Posterior vena cava (tissue), 2 donors: ENCODE results near the gene PPP2R2B. TPM values are rescaled to one million over a fixed set of nuclear protein-coding genes. Genes with fewer than 3 reads are reported as not detected.

Source experiments
- DNase-seq: peaks from one replicate; pipeline ENCODE4 v3.0.0-alpha.2; 2020; ENCODE audit warnings: low spot score
- intact Hi-C, 2 donors: fragments of 100-400 bp; cut with DNase I; formaldehyde crosslinking; loops; one replicate each; pipeline versions ENCODE4 v1.14.1 to v1.14.2; 2022 to 2023
- total RNA-seq, 2 donors: library from RNA; stranded (reverse); fragmentation: NEBNext Ultra II Directional; extraction: Animal tissue kit (Norgen Biotek cat#: 25700); gene quantifications; one replicate each; pipeline ENCODE4 v1.2.1, GENCODE V29; 2021
- donor health status: DM: yes; HTN: yes; CAD: no.
- donor health status: DM: yes; HTN: yes; CAD: no.

PPP2R2B gene
- total RNA-seq, 2 donors from 2014 or later: 17.3 to 53.1 TPM

DNA sequence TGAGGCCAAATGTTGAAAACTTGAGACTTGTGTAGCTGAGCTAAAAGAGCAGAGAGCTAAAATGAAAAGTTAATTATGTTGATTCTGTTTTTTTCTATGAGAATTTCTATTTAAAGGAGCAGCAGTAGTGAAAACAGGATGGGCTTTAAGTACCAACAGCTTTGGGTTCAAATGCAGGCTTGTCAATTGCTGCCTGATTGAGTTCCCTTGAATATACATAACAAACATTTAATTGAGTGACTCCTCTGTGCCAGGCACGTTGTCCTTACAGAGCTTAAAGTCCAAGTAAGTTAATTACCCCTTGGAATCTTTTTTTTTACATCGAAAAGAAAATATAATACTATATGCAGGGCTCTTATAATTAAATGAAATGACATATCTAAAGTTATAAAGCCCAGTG lies 38.5 kb downstream of the PPP2R2B start:
- intact Hi-C loops: no loop called here
- DNase-seq: no peak

DNA sequence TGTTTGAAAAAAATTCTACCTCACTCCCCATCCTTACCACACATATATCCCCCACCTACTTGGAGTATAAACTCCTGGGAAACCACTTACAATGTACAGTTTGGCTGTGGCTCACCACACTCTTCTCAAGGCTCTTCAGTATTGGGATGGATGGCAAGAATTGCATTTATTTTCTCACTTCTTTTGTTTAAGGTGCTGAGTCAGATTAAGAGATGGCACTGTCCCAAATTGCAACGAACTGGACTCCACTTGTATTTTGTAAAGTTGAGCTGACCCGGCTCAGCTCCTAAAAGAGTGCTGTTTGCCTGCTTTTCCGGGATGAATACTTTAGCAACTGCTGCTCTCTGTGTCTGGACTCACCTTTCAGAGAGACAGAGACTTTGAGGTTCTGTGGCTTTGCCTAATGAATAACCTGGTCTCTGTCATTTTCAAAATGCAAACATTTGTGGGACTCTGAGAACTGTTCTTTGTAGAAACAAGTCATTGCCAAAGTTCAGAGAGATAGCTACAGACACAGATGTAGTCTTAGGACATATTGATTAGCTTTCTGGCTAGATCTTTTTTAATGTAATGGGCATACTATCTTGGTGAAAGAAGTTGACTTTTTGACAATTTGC lies 42.2 kb downstream of the PPP2R2B start:
- intact Hi-C loops: no loop called here

DNA sequence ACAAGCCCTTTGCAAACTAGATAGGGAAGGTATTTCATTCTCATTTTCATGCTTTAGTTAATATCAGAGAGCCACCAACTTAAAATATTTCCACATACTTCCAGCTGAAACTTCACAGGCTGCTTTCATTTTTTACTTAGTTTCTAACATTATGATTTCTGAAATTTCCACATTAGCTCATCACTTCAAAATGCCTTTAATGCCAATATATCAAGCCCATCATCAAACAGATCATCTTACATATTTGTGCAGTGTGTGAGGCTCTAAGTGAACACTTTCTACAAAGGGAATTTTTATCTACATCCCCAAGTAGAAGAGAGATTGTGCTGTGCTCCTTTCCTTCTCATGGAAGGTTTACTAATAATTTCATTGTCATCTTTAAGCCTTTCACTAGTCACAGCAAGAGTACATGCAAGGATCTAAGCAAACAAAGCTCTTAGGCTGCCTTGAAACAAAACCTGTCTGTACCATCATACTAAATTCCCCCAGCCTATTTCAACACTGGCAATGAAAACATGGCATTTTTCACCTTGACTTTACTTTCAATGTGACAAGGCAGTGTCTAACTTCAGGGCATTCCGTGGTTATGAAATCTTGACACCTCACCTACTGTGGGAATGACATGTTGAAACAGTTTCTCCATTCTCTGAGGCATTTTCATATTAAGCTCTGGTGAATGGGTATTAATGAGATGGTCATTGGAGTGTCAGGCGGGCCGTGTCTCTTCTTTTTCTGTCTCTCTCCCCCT lies 45.4 kb downstream of the PPP2R2B start:
- intact Hi-C loops: no loop called here
- DNase-seq: no peak

More for the DNA sequence above, 42.2 kb downstream of the PPP2R2B start:
- no peak for DNase-seq

DNA sequence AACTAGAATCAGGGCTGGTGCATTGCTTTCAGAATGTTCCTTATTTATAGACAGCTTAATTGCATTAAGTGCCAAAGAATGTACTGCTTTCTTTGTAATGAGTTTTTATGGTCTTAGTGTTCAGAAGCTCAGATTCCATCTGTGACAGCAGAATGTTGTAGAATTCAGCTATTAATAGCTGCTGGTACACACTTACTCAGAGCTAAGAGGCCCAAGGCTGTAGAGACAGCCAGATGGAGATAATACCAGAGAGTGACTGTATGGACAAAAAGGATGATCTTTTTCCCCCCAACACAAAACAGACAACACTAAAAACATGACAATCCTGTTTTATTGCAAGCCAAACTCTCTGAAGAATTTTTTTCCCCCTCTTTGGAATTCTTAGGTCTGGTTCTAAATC lies 50.2 kb downstream of the PPP2R2B start:
- no peak for DNase-seq
- intact Hi-C loops: no loop called here

DNA sequence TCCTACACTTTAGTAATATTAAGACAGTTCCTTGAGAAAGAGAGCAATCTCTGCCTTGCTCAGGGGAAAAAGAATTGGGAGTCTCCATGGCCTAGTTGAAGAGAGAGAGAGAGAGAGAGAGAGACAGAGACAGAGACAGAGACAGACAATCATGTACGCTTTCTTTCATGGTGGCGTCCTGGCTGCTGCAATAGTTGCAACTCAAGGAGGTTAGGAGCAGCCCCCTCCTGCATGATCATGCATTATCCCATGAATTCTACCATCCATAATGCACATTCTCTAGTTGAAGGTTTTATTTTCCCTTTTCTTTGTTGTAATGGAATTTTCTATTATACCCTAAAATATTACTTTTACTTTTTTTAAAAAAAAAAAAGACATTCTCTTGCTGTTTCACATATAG lies 50.7 kb downstream of the PPP2R2B start:
- intact Hi-C loops: no loop called here
- DNase-seq: no peak

DNA sequence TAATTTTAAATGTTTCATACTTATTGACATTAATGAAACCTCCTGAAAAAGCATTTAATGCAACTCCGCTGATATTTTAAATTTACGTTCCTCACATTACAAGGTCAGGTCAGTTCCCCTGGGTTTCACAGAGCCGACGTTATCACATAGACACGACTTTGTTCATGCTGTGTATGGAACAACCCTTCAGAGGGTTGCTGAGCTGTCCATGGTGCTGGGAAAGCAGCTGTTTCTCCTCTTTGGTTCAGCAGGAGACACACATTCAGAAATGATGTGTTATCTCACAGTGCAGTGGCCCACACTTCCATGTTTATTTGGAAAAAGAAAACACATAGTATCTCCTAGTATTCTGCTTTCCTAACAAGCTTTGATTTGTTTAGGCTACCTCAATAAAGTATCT lies 53.5 kb downstream of the PPP2R2B start:
- no peak for DNase-seq
- intact Hi-C loops: no loop called here

DNA sequence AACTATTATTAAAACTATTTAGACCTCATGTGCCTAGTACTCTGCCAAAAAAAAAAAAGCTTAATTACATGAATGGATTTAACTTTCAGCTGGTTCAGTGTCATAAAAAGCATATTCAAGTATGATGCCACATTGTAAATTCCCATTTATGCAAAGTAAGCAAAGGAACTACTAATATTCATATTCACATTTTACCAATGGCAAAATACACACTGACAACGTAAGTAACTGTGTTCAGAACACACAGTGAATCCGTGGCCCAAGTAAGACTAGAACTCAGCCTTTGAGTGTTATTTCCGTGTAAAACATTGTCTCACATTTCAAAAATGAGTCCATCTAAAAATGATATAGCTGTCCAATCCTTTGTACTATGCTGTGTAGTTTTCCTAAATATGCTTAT lies 56.8 kb downstream of the PPP2R2B start:
- intact Hi-C loops: no loop called here

DNA sequence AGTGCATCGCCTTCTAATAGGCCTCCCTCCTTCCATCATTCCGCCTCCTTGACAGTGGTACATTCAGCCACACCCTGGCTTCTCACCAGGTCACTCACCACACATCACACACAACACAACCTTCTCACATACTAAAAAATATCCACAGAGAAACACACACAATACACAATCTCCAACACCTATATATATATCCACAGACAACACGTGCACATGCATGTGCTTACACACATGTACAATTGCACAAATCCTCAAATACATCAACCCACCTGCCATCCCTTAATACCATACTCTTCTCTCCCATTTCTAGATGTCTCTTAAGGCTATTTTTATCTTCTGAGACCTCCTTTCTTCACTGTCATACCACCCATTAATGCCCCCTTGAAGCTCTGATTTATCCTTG lies 57.6 kb downstream of the PPP2R2B start:
- intact Hi-C loops: no loop called here
- DNase-seq: no peak

More for the DNA sequence above, 56.8 kb downstream of the PPP2R2B start:
- no peak for DNase-seq

DNA sequence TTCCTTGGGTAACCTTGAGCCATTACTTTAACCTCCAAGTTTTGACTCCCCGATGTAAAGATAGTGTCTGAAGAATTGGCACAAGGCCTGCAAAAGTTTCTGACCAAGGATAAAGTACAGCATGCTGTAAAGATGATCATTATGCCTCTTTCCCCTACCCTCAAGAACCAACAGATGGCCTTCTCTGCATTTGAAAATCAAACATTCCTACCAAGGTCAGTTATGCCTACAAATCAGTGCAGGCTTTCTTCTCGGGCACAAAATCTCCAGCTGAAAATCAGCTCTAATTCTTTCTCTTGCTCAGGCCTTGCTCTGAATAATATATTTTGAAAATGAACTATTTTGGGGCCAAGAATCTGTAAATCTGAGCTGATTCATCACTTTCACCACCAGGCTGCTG lies 59.7 kb downstream of the PPP2R2B start:
- intact Hi-C loops: loop anchor here in 1 of 2 donors (10.0 kb wide), 1 partner anchor 56 kb away; the partner anchor contains the start of gene PPP2R2B
- DNase-seq: no peak

DNA sequence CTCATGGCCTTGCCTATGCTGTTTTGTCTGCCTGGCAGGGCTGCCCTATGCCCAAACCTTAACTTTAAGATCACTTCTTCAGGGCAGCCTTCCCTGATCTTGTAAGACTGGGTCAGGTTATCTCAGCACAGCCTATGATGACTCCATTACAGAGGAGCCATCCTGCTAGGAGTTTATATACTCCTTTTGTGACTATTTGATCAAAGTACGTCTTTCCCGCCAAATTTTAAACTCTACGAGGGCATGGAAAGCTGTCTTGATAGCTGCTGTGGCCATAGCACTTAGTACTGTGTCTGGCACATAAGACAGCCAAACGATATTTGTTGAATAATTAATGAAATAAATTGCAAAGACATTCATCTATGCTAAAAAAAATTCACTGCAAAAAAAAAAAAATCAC lies 60.6 kb downstream of the PPP2R2B start:
- intact Hi-C loops: loop anchor here in 1 of 2 donors (10.0 kb wide), 1 partner anchor 57 kb away; the partner anchor contains the start of gene PPP2R2B
- no peak for DNase-seq

DNA sequence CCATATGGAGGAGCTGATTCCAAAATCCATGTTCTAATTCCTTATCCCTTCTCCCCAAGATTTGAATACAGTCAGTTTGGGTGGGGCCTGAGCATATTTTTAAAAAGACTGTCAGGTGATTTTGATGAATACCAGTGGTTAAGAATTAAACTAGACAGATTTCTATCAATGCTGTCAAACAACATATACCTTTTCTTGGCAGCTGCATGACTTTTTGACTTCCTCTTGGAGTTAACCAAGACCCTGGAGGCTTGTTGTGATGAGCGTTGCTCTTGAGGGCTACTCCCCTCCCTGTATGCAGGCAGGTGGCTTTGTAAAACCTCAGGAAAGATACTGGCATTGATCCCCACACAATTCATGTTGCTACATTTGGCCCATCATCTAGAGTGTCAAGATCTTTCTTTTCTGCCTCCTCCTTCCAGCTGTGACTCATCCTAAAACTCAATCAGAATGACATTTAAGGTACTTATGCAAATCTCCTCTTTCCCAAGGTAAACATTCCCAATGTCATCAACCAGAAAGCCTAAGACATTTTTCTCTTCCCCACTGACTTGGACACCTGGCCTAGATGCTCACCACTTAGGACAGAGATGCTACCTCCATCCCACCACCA lies 61.7 kb downstream of the PPP2R2B start:
- DNase-seq: no peak
- intact Hi-C loops: loop anchor here in 1 of 2 donors (10.0 kb wide), 1 partner anchor 58 kb away; the partner anchor contains the start of gene PPP2R2B

DNA sequence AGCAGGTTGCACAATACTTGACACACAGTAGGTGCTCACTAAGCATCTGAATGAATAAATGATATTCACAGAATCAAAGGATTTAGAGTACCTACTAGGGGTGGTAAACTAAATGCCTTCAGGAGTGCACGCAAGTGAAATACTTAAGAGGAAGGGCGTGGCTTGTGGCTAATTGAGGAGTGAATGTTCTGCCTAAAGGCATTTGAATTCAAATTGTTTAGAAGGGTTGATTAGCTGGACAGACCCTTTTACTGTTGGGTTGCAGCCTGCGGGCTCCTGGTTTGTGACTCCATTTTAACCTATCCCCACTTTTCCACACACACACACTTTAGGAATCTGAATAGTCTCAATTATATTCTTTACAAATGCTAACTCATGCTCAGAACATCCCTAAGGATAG lies 63.1 kb downstream of the PPP2R2B start:
- intact Hi-C loops: loop anchor here in 1 of 2 donors (10.0 kb wide), 1 partner anchor 59 kb away; the partner anchor contains the start of gene PPP2R2B
- DNase-seq: no peak

DNA sequence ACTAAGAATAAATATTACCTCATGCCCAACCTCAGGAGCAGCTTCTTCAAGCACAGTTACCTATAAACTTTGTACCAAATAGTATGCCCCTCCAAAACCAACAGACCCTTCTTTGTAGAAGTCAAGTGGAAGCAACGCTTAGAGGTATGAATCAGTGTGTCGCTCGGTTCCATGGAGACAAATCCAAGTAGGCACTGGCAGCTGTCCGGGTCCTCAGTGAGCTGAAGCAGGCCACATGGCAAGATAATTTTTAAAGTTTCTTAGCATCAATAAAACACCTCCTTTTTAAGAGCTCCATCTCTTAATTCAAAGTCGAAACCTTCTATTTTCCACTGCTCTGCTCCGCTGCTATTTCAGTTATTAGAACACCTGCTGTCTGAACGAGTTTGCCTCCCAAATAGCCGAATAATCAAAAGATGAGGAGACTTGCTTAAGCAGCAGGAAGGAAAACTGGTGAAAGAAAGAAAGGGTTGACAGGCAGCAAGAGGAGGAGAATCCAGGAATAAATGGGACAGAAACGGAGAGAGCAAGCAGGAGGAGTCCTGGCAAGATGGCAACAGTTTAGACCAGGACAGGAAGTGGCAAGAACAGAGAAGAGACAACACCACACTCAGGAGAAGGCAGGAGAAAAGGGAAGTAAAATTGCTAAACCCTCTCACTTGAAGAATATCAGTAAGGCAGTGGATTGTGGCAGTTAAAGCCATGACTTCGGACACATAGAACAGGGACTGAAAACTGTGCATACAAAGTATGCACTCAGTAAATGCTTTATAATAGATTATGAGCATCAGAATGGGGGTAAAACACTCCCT lies 65.0 kb downstream of the PPP2R2B start:
- no peak for DNase-seq
- intact Hi-C loops: loop anchor here in 1 of 2 donors (10.0 kb wide), 1 partner anchor 61 kb away; the partner anchor contains the start of gene PPP2R2B

DNA sequence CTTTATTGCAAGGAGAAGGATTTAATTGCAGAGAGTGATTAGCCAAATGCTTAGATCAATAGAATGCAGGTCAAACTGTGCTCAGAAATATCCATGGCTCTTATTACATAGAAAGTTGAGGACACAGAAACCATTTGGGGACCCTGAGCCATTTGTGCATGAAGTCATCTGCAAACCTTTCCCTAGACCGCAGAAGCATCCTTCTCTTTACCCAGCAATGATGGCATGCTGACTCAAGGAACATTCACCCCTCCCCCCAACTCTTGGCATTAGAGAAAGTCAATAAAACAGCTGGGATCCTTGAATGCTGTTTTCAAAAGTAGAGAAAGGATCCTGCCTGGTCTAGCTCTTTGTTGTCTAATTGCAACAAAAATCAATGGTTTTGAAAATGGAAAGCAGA lies 73.5 kb downstream of the PPP2R2B start:
- intact Hi-C loops: no loop called here
- DNase-seq: no peak

DNA sequence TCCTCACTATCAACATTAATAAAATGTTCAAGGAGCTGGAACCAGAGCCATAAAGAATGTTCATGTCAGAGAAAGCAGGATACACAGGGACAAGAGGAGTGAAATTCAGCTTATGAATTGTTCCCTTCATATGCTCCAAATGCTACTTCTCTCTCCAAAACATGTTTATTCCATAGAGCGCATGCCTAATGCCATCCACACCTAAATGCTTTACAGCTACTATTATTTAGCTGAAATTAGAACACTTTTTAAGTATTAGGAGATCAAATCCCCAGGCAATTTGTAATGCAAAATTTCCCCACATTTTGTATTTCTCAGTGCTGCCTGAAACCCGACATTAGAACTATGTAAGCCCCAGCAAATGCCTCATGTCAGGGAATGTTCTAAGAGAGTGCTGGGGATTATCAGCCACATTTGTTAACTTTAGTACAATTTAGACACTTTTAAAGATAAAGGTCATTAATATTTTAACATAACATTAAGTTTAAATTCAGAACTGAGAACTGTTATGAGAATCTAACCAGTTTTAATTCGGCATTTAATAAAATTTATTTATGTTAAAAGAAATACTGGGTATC lies 75.5 kb downstream of the PPP2R2B start:
- no peak for DNase-seq
- intact Hi-C loops: no loop called here

DNA sequence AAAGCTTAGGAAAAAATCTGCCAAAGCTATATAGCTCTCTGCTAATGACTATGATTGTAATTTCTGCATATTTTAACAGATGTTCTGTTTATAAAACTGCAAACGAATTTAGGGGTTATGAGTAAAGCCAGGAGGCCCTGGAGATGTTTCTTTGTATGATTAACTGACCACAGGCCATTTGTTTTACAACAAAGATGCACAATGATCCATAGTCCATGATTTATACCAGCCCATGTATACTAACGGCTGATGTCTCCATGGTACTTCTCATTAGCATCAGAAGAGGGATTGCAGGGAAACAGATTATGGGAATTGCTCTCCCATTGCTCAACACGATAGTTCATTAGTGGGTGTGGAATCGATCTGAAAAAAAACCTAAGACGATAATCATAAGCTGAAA lies 78.9 kb downstream of the PPP2R2B start:
- intact Hi-C loops: no loop called here
- no peak for DNase-seq

DNA sequence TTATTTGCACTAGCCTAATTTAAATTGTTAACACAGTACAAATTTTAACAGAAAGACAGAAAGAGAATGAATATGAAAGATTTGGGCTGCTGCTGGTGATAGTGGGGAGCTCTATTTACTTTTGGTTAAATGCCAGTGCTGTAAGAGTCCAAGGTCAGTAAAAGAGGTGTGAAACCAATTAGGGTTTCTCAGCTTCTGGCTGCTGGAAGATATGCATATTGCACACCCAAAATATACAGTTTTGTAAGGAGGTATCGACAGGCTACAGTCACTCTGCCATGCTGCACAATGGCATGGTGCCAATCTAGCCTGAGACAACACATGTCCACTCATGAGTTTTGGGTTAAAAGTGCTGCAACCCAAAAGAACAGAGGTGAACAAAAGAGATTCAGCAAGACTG lies 79.3 kb downstream of the PPP2R2B start:
- no peak for DNase-seq
- intact Hi-C loops: no loop called here

DNA sequence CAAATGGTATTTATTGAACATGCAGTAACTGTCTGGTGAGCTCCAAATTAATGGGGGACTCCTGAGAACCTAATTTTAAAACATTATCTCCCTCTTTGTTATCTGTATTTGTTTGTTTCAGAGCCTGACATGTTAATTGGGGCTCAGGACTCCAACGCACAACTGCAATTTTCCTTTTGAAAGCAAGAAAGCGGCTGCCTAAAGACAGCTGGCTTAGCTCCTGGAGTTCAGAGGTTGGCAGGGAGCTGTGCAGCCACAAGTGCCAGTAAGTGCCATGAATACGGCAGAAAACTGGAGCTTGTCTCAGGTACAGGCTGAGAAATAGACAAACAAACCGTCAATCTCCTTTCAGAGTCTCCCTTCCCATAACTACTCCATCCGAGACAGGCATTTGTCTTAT lies 80.9 kb downstream of the PPP2R2B start:
- no peak for DNase-seq
- intact Hi-C loops: no loop called here

DNA sequence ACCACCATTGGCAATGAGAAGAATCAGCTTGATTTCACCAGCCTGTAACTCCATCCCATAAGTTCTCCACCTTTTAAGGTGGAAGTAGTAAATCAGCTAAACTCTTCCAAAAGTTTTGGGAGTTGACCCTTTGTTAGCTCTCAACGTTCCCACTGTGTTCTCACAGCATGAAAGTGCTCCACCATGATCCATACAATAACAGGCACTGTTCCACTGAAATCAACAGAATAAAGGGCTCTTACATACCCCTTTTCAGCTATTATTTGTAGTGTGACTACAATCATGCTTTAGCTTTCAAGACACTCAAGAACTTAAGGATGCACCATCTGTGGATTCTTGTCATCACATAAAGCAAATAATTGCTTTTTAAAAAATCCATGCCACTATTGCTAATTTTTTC lies 81.6 kb downstream of the PPP2R2B start:
- no peak for DNase-seq
- intact Hi-C loops: no loop called here
